HG02642 (cell line): Measurements from ENCODE around the gene GPN2.
A peak's percentile ranks its signal among the peaks of the same experiment; 100 is the strongest.
"Not testable (repeated sequence)": the region's sequence is repeated elsewhere in the genome, so short reads cannot be mapped to it uniquely, and the experiment has no call there.

Experiments used
- ATAC-seq: cut with Tn5 transposase; IDR thresholded peaks from one replicate; pipeline ENCODE4 v1.9.1; 2021; ENCODE audit warnings: mild to moderate bottlenecking; ENCODE audit not compliant: unreplicated experiment, poor library complexity

Gene GPN2

GRCh38 chr1:26861286-26861701 lies 28.8 kb downstream of the GPN2 start:
- ATAC-seq, result no peak

GRCh38 chr1:26858891-26859640 lies 31.0 kb downstream of the GPN2 start:
- ATAC-seq, result no peak

- no peak for ATAC-seq
These were observed 31.9 kb downstream of the GPN2 start for GRCh38 chr1:26858160-26858559.

GRCh38 chr1:26857473-26858060 lies 32.5 kb downstream of the GPN2 start:
- ATAC-seq, result no peak

- ATAC-seq, result no peak
These were observed 33.2 kb downstream of the GPN2 start for GRCh38 chr1:26856604-26857469.

- ATAC-seq, result no peak
These were observed 33.9 kb downstream of the GPN2 start for GRCh38 chr1:26856181-26856580.

GRCh38 chr1:26855636-26856035 lies 34.4 kb downstream of the GPN2 start:
- ATAC-seq, result no peak

GRCh38 chr1:26854906-26855305 lies 35.2 kb downstream of the GPN2 start:
- no peak for ATAC-seq

- ATAC-seq, result no peak
These were observed 36.5 kb downstream of the GPN2 start for GRCh38 chr1:26853600-26853999.

- no peak for ATAC-seq
These were observed 36.9 kb downstream of the GPN2 start for GRCh38 chr1:26853156-26853555.

GRCh38 chr1:26852701-26853100 lies 37.4 kb downstream of the GPN2 start:
- ATAC-seq, result no peak

- ATAC-seq, result no peak
These were observed 38.9 kb downstream of the GPN2 start for GRCh38 chr1:26851106-26851684.

- no peak for ATAC-seq
These were observed 40.9 kb downstream of the GPN2 start for GRCh38 chr1:26848941-26849774.

- no peak for ATAC-seq
These were observed 41.6 kb downstream of the GPN2 start for GRCh38 chr1:26848499-26848898.

GRCh38 chr1:26847826-26848225 lies 42.3 kb downstream of the GPN2 start:
- not testable (repeated sequence) for ATAC-seq

- no peak for ATAC-seq
These were observed 45.5 kb downstream of the GPN2 start for GRCh38 chr1:26844424-26845196.

- no peak for ATAC-seq
These were observed 50.3 kb downstream of the GPN2 start for GRCh38 chr1:26839779-26840178.

GRCh38 chr1:26839339-26839722 lies 50.8 kb downstream of the GPN2 start:
- ATAC-seq, result peak; percentile 17
